Gastroesophageal sphincter (tissue), 2 donors: ENCODE data around the gene ARFGEF3.

Experiments
- EP300 ChIP-seq: sonication (generic); formaldehyde crosslinking; IDR thresholded peaks from one replicate; pipeline ENCODE4 v1.6.1; 2017; ENCODE audit warnings: antibody characterized with exemption, mild to moderate bottlenecking
- POLR2A ChIP-seq, 2 donors: fragments of 450-650 bp; IDR thresholded peaks; one replicate each; pipeline ENCODE4 v1.6.1; 2017; ENCODE audit warnings: antibody characterized with exemption in 2 of 2, mild to moderate bottlenecking in 2 of 2, moderate library complexity in 1 of 2
- POLR2AphosphoS5 ChIP-seq: sonication (generic); formaldehyde crosslinking; IDR thresholded peaks from one replicate; pipeline ENCODE4 v1.6.1; 2017; ENCODE audit warnings: antibody characterized with exemption

GRCh38 chr6:138307816-138308730, 146.3 kb downstream of the ARFGEF3 start:
- TF ChIP-seq POLR2AphosphoS5, result no peak
- TF ChIP-seq POLR2A (IDR thresholded peaks at IDR 0.05), result no peak
- no peak for TF ChIP-seq EP300
